Stimulated activated CD4-positive, alpha-beta T cell treated with anti-CD3 and anti-CD28 coated beads, Interleukin-4, amount 100 ng/mL, for 24 hours (primary cell): ENCODE results near the gene NINJ2.
A peak's percentile ranks its signal among the peaks of the same experiment; 100 is the strongest.

Source experiments
- DNase-seq: peaks from one replicate; pipeline ENCODE4 v3.0.0-alpha.2; 2020

NINJ2 gene

DNA sequence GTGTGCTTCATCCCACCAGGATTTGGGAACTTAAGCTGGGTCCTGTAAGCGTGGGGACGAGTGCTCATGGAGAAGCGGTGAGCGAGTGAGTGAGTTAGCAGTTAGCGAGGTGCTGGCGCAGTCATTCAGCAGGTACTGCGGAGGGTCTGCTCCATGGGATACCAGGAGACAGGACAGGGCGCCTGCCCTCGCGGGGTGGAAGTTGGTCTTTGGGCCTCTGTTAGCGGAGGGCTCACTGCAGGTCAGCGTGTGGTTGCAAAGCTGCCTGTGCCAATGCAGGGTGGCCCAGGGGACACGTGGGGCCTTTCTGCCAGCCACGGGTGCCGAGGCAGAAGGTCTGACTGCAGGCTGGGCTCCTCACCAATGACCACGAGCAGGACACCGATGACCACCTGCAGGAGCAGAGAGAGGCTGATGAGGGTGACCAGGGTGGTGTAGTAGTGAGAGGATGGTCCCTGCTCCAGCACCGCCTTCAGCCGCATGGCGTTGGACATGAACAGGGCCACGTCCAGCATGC lies 97.6 kb downstream of the NINJ2 start:
- no peak for DNase-seq

DNA sequence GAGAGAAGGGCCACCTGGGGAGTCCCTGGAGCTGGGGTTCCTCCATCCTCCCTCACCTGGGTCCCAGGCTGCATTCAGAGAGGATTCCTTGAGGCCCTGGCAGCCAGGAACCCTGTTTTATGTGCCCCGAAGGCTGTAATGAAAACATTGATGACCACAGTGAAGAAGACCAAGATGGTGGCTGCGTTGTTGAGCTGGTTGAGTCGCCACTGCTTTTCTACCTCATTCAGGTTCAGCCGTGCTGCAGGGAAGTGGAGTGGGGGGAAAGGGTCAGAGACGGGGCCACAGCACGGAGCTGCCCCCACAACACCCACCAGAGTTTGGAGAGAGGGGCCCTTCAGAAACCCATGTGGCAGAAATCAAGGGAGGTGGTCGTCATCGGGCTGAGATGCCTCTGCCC lies 98.1 kb downstream of the NINJ2 start:
- DNase-seq: no peak

DNA sequence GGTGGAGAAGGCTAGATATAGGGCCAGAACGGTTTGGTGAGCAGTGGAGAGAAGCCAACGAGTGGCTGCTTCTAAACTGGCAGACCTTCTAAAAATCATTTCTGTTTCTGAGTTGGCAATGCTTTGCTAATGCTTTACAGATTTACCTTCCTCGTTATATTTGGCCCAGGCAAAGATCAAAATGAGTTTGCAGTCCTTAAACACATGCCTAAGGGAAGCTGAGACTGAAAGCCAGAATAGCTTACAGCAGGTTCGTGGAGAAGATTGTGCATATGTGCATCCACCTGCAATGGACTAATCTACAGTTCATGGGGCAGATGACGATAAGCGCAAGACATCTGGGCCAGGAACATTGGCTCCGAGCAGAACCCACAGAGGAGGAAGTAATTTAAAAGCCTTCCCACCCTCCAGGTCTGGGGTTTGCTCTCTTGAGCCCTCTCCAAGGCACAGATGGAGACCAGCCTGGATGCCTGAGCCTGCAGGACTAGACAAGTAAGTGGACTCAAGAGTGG lies 99.4 kb downstream of the NINJ2 start:
- DNase-seq: peak; percentile 3

DNA sequence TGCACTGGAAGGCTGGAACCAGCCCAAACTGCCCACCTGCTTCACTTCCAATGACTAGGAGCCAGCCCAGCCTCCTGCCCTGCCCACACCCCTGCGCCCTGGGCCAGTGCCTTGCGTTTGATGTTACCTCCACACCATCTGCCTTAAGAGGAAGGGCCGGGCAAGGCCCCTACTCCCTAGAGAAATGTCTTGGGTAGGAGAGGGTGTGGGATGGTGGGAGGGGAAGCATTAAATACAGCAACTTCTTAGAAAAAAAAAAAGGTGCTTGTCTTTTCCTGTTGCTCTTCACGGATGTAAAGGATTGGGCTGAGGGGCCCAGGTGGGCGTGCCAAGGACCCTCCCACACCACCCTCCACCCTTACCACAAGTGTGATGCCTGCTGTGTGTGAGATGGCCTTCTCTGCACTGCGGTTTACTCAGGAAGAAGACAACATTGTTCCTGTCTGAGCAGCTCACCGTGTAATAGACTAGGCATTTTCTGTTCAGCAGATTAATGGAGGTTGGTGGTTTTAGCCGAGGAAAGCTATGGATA lies 99.9 kb downstream of the NINJ2 start:
- DNase-seq: peak; percentile 35

DNA sequence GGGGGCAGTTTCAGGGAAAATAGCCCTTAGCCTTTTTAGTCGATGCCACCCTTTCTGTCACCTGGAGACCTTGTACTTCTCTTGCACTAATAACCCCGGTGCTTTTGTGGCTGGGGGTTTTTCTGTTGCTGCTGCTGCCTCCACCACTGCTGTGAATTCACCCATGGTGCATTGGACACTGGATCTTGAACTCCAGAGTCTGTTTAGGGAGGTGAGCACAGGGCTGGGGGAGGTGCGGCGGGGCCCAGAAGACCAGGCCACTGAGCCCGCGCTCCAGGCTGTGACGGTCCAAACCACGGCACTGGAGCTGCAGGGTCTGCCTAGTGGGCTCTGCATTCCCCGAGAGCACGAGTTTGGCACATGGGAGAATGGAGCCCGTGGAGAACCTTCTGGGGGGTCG lies 100.6 kb downstream of the NINJ2 start:
- DNase-seq: no peak

DNA sequence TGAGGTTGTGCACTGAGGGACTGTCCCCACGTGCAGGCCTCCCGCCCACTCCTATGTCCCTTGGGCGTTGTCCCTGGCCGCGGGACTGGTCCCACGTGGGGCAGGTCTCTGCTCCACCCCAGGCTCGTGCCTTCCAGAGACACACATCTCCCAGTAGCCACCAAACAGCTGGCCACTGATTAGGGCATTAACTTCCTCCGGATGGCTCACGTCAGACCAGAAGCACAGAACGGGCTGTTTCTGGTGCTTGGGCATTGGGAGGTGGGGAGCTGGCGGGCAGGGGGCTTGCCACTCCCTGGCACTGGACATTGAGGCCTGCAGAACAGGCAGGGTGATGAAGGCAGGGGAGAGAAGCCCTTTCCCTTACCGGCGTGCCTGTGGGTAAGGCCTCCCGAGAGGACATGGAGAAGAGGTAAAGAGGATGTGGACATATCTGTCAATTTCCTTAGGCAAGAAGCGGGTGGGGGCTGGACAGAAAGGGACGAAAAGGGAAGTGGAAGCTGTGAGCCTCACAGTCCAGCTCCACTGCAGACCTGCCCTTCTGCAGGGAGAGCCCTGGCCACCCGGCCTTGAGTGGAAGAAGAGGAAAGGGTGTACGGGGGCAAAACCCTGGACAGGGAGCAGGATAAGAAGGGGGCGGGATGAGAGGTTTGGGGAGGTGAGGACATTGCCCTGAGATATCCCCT lies 101.2 kb downstream of the NINJ2 start:
- no peak for DNase-seq

DNA sequence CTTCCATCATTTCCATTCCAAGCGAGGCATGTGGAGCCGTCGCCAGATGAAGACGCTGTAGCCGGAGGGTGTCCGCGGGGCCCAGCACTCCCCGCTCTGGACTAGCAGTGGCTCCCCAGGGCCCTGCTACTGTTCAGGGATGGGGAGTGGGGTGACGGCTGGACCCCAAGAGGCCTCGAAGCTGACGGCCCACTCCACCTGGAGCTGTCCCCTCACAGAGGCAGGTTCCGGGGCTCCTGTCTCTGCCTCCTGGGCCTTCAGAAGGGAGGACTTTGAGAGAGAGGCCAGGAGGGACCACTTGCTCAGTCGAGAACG lies 101.9 kb downstream of the NINJ2 start:
- no peak for DNase-seq

DNA sequence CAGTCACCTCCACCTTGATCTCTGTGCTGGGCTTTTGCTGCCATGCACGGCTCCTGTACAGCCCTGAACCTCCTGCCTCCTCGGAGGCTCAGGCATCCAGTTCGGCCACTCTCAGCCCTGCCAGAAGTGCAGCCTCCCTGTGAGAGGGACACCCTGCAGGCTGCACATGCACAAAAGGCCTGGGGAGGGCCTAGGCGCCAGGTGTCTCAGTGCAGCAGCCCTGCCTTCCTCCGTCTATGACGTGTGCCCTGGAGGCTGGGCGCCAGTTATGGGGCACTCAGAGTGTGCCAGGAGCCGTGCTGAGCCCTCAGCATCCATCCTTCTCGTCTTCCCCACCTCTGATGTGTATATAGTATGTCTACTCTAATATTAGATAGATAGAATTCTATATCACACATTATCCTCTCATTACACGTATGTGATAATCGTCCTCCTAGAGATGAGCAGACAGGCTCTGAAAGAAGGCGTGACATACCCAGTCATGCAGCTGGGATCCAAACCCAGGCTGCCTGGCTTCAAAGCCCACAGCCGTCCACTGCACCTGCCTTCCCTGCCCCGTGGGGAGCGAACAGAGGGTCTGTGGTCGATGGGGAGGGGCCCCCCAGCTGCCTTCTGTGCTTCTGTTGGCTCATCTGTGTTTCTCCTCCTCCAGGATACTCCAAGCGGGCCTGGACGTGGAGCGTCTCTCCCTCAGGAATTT lies 102.4 kb downstream of the NINJ2 start:
- DNase-seq: no peak

DNA sequence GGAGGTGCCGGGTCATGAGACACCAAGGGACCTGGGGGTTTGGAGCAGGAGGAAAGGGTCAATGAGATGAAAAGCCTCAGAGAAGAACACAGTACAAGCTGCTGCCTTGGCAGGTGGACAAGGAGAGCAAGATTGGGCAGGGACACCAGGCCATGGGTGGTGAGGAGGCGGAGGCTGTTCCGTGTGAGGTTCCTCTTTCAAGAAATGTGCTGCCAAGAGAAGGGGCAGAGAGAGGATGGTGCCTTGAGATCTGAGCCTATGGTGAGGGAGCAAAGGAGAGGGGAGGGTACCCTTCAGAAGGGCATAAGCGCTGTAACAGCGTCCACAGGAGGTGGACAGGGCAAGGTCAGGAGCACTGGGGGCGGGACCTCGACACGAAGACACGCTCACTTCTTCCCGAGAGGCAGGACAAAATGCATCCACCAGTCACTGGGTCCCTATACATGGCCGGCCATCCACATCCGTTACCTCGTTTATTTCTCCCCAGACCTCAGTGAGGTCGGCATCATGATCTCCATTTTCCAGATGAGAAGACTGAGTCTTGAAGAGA lies 103.3 kb downstream of the NINJ2 start:
- no peak for DNase-seq

DNA sequence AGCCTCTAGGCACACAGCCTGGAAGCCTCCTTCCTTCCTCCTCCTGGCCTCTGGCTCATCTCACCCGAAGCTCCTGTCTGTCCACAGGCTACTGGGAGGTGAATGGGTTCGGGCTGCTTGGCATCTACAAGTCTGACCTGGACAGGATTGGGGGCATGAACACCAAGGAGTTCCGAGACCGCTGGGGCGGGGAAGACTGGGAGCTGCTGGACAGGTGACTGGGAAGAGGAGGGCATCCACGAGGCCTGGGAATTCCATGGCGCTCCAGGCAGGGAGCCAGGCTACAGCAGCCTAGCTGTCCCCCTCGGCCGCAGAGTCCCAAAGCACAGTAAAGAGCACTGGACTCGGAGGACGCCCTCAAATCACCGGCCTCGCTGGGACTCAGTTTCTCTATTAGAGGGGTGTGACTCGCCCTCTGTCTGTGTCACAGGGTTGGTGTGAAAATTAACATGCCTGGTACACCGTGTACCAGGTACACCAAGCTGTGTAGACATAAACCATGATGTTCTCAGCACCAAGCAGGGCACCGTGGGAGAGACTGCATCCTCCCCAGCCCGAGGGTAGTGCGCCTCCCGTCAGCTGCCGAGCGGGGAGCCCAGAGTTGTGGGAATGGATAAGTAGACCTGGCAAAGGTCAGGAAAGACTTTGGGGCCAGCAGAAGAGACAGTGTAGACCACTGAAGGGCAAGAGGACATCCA lies 103.9 kb downstream of the NINJ2 start:
- DNase-seq: no peak

DNA sequence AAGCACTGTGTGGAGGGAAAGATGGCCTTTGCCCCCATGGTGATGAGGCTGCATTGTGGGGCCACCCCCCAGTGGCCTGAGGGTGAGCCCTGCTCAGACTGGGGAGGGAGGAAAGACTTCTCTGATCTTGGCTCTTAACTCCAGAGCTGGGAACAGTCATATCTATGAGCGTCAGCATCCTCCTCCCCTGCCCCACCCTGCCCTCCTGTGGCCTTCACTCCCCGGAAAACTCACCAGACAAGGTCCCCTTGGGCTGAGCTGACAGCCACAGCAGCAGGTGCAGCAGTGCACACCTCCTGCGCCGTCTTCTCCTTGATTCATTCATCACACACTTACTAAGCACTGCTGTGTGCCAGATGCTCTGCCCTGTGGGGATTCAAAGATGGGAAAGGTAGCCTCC lies 104.7 kb downstream of the NINJ2 start:
- no peak for DNase-seq

DNA sequence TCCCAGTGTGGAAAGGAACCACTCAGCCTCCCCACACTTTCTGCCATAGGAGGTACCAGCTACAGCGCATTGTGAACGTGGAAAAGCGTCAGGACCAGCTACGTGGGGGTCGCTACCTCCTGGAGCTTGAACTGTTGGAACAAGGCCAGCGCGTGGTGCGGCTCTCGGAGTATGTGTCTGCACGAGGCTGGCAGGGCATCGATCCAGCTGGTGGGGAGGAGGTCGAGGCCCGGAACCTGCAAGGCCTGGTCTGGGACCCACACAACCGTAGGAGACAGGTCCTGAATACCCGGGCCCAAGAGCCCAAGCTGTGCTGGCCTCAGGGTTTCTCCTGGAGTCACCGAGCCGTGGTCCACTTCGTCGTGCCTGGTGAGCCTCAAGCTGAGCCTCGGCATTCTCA lies 106.7 kb downstream of the NINJ2 start:
- no peak for DNase-seq

DNA sequence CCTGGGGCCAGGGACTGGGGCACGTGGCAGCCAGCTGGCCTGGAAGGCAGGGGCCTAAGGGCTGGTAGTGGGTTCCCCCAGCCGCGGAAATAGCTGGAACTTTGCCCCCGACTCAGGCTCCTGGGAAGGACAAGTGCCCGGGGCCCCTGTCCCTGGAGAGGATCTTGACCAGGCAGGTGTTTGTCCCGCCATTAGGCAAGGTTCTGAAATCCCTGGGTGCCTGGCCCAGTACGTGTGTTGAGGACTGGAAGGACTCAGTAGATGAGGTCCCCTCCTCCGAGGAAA lies 109.3 kb downstream of the NINJ2 start:
- no peak for DNase-seq

DNA sequence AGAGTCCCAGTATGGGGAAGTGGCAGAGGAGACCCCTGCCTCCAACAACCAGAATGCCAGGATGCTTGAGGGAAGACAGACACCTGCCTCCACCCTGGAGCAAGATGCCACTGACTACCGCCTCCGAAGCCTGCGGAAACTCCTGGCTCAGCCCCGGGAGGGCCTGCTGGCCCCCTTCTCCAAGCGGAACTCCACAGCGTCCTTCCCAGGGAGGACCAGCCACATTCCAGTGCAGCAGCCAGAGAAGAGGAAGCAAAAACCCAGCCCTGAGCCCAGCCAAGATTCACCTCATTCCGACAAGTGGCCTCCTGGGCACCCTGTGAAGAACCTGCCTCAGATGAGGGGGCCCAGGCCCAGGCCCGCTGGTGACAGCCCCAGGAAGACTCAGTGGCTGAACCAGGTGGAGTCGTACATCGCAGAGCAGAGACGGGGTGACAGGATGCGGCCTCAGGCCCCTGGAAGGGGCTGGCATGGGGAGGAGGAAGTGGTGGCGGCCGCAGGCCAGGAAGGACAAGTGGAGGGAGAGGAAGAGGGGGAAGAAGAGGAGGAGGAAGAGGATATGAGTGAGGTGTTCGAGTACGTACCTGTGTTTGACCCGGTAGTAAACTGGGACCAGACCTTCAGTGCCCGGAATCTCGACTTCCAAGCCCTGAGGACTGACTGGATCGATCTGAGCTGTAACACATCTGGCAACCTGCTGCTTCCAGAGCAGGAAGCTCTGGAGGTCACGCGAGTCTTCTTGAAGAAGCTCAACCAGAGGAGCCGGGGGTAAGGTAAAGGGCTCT lies 109.8 kb downstream of the NINJ2 start:
- no peak for DNase-seq

DNA sequence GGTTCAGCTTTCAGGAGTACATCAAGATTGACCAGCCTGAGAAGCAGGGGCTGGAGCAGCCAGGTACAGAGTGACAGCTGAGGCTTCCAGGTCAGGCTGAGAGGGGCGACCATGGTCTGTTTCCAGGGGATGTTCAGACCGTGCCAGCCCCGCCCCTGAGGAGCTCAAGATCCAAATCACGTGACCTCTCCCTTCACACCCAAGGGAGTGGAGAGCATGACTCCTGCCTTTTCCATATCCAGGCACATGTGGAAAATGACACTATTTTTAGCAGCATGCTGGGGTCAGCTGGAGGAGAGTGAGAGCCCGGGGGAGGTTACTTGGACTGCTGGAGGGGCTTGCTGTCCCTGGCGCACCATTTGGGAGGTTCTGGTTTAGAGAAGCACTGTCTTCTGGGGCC lies 110.8 kb downstream of the NINJ2 start:
- no peak for DNase-seq

DNA sequence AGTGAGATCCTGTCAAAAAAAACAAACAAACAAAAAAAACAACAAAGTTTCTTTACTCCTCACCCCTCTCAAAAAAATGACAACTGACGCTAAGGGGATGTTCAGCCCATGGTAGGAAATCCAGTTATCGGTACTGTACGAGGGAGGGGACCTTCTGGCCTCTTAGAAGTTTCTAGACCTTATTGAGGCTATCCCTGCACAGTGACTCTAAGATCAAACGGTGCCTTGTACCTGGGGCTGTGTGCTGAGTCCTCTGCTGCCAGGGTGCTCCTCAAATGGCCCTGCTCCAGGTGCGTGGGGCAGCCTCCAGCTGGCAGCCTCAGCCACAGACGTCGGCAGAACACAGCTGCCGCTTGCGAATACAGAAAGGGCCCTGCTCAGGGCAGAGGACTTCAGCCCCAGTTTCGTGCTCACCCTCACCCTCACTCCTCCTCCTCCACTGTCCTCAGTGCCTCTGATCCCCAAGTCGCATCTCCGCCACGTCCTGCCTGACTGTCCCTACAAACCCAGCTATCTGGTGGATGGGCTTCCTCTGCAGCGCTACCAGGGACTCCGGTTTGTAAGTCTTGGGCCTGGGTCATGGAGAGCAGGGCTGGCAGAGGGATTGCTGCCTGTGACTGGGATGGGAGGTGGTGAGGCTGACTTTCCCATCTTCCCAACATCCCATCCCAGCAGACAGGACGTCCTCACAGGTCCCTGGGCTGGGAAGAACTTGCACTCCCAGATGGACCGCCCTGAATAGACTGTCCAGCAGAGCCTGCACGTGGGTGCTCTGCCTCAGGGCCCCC lies 112.6 kb downstream of the NINJ2 start:
- no peak for DNase-seq

DNA sequence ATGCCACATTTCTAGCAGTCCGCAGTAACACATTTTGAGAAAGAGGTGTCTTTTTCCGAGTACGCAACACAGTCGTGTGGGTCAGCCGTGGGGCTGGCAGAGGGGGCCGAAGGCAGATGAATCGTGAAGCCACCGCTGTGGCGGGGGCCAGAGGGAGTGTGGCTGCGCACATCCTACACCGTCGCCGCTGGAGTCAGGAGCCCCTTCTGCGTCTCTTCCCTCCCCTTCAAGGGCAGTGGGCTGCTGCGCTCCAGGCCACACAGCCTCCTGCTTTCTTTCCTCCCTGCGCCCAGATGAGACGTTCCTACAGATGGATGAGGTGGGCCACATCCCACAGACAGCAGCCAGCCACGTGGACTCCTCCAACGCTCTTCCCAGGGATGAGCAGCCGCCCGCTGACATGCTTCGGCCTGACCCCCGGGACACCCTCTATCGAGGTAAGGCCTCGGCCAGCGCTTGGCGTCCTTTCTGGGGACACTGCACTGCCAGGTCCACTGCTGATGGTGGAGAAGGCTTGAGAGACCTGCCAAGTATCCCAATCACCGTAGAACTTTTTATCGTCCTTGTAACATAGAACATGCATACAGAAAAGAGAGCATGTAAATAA lies 113.7 kb downstream of the NINJ2 start:
- DNase-seq: no peak

DNA sequence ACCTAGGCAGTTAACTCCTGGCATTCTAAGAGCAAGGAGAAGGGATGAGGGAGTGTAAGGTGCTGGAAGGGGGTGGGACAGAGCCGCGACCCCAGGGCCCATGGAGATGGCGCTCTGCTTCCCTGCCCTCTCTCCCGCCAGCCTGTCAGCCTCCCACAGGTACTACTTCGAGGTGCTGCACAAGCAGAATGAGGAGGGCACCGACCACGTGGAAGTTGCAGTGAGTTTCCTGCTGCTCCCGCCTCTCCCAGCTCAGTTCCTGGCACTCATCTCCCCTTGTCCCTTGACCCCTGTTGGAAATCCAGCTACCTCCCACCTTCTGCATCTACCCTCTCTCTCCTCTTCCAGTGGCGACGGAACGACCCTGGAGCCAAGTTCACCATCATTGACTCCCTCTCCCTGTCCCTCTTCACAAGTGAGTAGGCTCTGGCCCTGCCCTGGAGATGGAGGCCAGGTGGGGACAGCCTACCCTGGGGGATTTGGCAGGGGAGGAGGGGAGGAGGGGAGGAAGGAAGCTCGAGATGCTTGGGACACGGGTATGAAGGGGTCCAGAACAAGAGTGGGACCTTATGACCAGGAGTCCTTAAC lies 115.3 kb downstream of the NINJ2 start:
- no peak for DNase-seq

DNA sequence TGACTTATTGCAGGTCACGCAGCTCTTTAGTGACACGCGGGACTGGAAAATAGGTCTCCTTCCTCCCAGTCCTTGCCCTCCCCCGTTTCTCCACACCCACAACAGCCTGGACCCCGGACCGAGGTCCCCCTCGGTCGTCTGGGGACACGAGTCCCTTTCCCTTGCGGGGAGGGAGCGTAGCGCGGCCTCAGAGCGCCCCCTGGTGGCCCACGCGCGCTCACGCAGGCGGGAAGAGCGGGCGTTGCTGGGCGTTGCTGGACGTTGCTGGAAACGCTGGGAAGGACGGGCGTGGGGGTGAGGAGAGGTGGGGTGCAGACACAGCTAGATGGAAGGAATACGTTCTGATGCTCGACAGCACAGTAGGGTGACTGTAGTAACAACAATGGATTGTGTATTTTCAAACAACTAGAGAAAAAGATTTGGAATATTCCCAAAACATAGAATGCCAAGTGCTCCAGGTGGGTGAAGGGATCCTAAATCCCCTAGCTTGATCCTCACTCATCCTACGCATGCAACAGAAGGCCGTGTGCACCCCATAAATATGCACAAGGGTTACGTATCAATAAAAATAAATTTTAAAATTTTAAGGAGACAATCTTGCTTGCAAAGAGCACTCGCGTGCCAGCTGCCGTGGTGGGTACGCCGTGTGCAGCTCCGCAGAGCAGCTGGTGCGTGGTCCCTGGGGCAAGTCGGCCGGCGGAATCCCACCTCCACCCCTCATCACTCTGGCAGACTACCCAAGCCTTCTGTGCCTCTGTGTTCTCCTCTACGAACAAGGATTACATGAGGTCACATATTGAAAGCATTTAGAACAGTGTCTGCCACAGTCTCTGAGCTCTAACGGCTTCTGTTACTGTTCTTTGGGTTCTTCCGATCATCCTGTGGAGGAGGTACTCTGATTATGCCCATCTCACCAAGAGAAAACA lies 116.1 kb downstream of the NINJ2 start:
- peak; percentile 69 for DNase-seq
